Erythroblast (primary cell): Measurements from ENCODE around the gene THSD4.

Source experiments
- GATA1 ChIP-seq: IDR thresholded peaks from 2 replicates; pipeline ENCODE4 v1.6.1; 2011; ENCODE audit warnings: low read depth, mild to moderate bottlenecking, control low read depth, low read length, moderate library complexity
- POLR2A ChIP-seq: IDR thresholded peaks from 2 replicates; pipeline ENCODE4 v1.6.1; 2011; ENCODE audit warnings: mild to moderate bottlenecking, low read length

GRCh38 chr15:71301958-71302621 is 186.8 kb downstream of the THSD4 start:
- TF ChIP-seq POLR2A (no peak), GATA1 (no peak)
